Right lobe of liver (tissue), 4 donors: ENCODE measurements around the gene IL18RAP.

Experiments
- POLR2A ChIP-seq: fragments of 450-650 bp; IDR thresholded peaks from one replicate; pipeline ENCODE4 v1.6.1; 2017; ENCODE audit warnings: antibody characterized with exemption, mild to moderate bottlenecking
- TF ChIP-seq, protein P1 (sequence below), 4 donors: fragments of 200-600 bp in 3 of 4; fragments of 450-650 bp in 1 of 4; IDR thresholded peaks; one replicate each; pipeline versions ENCODE4 v1.5.1 to v1.8.0; 2016 to 2022; ENCODE audit warnings: antibody characterized with exemption in 4 of 4, mild to moderate bottlenecking in 2 of 4
- donor health status: DM: no; HTN: no; CAD: no.
- donor health status: DM: no; HTN: no; CAD: no.
- donor health status: DM: no; HTN: yes; CAD: no.

DNA sequence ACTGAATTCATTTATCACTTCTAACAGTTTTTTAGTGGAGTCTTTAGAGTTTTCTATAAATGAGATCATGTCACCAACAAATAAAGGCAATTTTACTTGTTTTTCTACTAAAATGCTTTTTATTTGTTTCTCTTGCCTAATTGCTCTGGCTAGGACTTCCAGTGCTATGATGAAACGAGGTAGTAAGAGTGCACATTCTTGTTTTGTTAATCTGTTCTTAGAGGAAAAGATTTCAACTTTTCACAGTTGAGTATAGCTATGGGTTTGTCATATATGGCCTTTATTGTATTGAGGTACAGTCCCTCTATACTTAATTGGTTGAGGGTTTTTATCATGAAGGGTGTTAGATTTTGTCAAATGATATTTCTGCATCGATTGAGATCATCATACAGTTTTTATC, 5.6 kb downstream of the IL18RAP start:
- TF ChIP-seq, protein P1, sequence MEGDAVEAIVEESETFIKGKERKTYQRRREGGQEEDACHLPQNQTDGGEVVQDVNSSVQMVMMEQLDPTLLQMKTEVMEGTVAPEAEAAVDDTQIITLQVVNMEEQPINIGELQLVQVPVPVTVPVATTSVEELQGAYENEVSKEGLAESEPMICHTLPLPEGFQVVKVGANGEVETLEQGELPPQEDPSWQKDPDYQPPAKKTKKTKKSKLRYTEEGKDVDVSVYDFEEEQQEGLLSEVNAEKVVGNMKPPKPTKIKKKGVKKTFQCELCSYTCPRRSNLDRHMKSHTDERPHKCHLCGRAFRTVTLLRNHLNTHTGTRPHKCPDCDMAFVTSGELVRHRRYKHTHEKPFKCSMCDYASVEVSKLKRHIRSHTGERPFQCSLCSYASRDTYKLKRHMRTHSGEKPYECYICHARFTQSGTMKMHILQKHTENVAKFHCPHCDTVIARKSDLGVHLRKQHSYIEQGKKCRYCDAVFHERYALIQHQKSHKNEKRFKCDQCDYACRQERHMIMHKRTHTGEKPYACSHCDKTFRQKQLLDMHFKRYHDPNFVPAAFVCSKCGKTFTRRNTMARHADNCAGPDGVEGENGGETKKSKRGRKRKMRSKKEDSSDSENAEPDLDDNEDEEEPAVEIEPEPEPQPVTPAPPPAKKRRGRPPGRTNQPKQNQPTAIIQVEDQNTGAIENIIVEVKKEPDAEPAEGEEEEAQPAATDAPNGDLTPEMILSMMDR (IDR thresholded peaks at IDR 0.05), result no peak
- TF ChIP-seq POLR2A, result no peak
